Measurements from ENCODE around the gene XYLT2. TPM values are rescaled to one million over a fixed set of nuclear protein-coding genes. Genes with fewer than 3 reads are reported as not detected.

XYLT2 gene
- total RNA-seq: 27.0 and 54.8 TPM in 2 replicates

GRCh38 chr17:50345432-50346312 lies at the start of gene XYLT2:
TSS of gene XYLT2 (plus strand) at chr17:50346126. CDS start at chr17:50346141, 15 bp downstream.

GRCh38 chr17:50372758-50373556 lies 27.0 kb downstream of the XYLT2 start, which contains the start of the genes EME1 and MRPL27:
TSS of gene EME1 (plus strand) at chr17:50373229. CDS start at chr17:50375209, 1,980 bp downstream.
TSS of gene MRPL27 (minus strand) at chr17:50373184. CDS start at chr17:50373170, 14 bp downstream.

GRCh38 chr17:50397111-50397918 lies 51.4 kb downstream of the XYLT2 start, which contains the start of gene LRRC59:
TSS of gene LRRC59 (minus strand) at chr17:50397523. CDS start at chr17:50397317, 206 bp downstream.

Other genes starting within 250 kb of the XYLT2 start
- 7.4 and 10.7 TPM in 2 replicates for gene SAMD14, start 216.0 kb upstream of the XYLT2 start, total RNA-seq
- 31.7 and 41.8 TPM in 2 replicates for gene PPP1R9B, start 195.4 kb upstream of the XYLT2 start, total RNA-seq
- gene SGCA, start 180.1 kb upstream of the XYLT2 start, total RNA-seq: 0.32 TPM in 1 of 2 replicates, not detected in the other
- 2,527 and 2,573 TPM in 2 replicates for gene COL1A1, start 144.5 kb upstream of the XYLT2 start, total RNA-seq
- gene TMEM92, start 71.7 kb upstream of the XYLT2 start, total RNA-seq: 0.16 and 1.4 TPM in 2 replicates
- 63.2 and 76.4 TPM in 2 replicates for gene MRPL27, start 27.1 kb downstream of the XYLT2 start, total RNA-seq
- gene EME1, start 27.1 kb downstream of the XYLT2 start, total RNA-seq: 1.7 and 4.5 TPM in 2 replicates
- 92.0 and 210 TPM in 2 replicates for gene LRRC59, start 51.4 kb downstream of the XYLT2 start, total RNA-seq
- gene ACSF2, start 80.1 kb downstream of the XYLT2 start, total RNA-seq: 16.9 and 37.1 TPM in 2 replicates
- gene CHAD, start 122.8 kb downstream of the XYLT2 start, total RNA-seq: not detected in 2 replicates
- 13.3 and 21.5 TPM in 2 replicates for gene RSAD1, start 132.7 kb downstream of the XYLT2 start, total RNA-seq
- gene MYCBPAP, start 162.3 kb downstream of the XYLT2 start, total RNA-seq: 0.78 and 0.80 TPM in 2 replicates
- gene EPN3, start 186.6 kb downstream of the XYLT2 start, total RNA-seq: 0.08 and 0.26 TPM in 2 replicates
- gene SPATA20, start 201.0 kb downstream of the XYLT2 start, total RNA-seq: 38.5 and 64.8 TPM in 2 replicates
- under 0.01 and 0.96 TPM in 2 replicates for gene CACNA1G, start 214.6 kb downstream of the XYLT2 start, total RNA-seq

Data from epithelial cell of alveolus of lung (primary cell).